GM21390 (cell line): Measurements from ENCODE around the gene EPHB2.
"Not testable (repeated sequence)": the region's sequence is repeated elsewhere in the genome, so short reads cannot be mapped to it uniquely, and the experiment has no call there.

Experiments used
- ATAC-seq: cut with Tn5 transposase; IDR thresholded peaks from one replicate; pipeline ENCODE4 v1.9.1; 2021; ENCODE audit not compliant: unreplicated experiment

The EPHB2 gene

DNA sequence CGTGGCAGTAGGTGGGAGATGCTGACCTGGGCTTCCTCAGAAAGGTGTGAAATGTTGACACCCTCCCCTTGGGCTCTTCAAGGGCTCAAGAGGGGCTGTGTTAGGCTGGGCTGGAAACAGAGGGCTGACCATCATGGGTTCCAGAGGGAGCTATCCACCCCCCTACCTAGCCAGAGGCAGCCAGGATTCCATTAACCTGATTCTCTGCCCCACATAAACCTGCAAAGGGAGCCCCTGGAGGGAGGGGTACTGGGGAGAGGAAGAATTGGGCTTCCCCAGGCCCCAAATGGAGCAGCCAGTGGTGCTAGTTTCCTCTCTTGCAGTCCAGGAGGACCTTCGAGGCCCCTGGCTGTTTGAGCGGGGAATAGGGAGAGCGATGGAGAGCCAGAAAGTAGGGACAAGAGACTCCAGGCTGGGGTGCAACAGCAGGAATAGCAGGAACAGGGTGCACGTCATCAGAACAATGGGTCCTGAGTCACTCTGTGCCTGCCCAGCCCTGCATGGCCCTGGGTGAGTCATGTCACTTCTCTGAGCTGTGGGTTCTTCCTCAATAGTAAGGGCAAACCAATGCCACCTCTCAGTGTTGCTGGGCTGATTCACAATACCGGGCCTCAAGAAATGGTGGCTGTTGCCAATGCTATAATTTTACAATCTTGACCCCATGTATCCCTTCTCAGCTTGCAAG, 121.2 kb downstream of the EPHB2 start:
- ATAC-seq = no peak

DNA sequence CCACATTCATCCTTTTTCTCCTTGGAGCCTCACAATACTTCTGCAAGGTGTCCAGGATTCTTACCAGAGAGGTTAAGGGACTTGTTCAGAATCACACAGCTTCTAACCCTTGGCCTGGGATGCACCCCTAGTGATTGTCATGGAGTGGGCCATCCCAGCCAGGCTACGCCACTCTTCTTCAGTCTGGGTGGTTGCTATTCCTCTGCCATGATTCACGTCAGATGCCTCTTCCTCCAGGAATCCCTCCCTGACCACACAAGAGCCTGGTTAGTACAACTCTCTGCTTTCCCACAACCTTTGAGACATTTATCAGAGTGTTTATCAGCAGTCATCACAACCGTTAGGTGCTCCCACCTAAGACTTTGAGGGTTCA, 121.8 kb downstream of the EPHB2 start:
- no peak for ATAC-seq

GRCh38 chr1:22833699-22834098, 123.1 kb downstream of the EPHB2 start:
- no peak for ATAC-seq

- ATAC-seq = not testable (repeated sequence)
Measured at GRCh38 chr1:22834420-22834819, 123.8 kb downstream of the EPHB2 start.

GRCh38 chr1:22835636-22836319, 125.1 kb downstream of the EPHB2 start:
- no peak for ATAC-seq

DNA sequence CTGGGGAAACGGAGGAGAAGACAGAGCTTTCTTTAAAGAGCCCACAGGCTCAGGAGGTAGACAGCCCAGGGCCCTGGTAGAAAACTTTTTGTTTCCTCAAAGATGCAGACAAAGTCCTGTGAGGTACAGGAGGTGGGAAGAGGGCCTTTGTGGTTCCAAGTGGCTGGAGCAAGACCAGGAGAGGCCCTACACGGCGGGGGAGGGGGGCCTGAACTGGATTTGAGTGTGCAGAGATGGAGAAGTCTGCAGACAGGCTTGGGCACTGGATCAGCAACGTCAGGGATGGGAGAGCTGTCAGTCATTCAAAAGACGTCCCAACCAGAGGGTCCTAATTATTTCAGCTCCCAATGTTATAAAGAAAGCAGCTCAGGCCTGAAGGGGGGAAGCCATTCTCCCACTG, 126.2 kb downstream of the EPHB2 start:
- ATAC-seq = no peak

GRCh38 chr1:22837332-22837731, 126.7 kb downstream of the EPHB2 start:
- ATAC-seq = no peak

DNA sequence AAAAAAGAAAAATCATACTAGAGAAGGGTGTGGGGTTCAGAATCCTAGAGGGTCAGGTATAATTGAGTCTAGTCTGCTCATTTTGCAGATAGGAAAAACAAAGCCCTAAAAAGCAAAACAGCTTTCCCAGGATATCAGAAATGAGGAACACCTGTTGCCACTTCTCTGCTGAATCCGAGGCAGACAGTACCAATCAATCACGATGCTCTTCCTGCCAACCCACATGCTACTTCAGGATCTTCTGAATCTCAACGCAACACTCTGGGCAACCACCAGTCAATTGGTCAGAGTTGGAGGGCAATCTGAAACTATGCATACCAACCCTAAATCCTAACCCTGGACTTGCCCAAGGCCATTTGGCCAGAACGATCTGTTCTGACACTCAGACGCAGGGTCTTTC, 128.3 kb downstream of the EPHB2 start:
- no peak for ATAC-seq

- ATAC-seq = no peak
Measured at GRCh38 chr1:22839806-22840205, 129.2 kb downstream of the EPHB2 start.

DNA sequence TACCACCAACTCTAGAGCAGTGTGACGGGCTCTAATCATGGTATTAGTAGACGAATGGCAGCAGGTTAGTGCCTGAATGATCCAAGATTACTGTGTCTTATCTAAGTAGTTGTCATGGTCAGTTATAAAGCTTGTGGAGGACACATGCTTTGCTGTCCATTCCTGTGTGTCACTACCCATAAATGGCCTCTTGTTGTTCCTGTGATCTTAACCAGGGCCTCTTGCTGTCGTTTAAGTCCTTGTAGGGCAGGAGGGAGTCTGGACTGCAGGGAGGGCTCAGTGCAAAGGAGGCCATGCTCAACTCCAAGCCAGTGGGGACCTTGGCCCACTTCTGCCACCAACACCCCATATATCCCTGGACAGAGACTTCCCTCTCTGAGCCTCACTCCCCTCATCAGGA, 130.5 kb downstream of the EPHB2 start:
- no peak for ATAC-seq

- ATAC-seq = no peak
Measured at GRCh38 chr1:22841860-22842281, 131.2 kb downstream of the EPHB2 start.

GRCh38 chr1:22843441-22844183, 133.0 kb downstream of the EPHB2 start:
- ATAC-seq = not testable (repeated sequence)

DNA sequence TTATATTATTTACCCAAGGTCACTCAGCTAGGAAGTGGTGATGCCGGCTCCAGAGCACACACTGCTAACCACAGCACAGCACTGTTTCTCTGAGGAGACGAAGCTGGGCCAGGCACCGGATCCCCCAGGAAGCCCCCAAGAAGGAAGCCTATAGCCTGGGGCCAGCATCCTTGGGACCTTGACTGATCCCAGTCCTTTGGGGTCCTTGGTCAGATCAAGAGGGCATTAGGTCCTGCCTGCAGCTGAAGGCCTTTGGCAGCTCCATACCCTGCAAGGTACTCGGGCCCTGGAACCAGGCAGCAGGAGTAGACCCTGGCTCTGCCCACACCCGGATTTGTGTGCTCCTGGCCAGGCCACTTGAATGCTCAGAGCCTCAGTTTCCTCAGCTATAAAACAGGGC, 134.0 kb downstream of the EPHB2 start:
- no peak for ATAC-seq

DNA sequence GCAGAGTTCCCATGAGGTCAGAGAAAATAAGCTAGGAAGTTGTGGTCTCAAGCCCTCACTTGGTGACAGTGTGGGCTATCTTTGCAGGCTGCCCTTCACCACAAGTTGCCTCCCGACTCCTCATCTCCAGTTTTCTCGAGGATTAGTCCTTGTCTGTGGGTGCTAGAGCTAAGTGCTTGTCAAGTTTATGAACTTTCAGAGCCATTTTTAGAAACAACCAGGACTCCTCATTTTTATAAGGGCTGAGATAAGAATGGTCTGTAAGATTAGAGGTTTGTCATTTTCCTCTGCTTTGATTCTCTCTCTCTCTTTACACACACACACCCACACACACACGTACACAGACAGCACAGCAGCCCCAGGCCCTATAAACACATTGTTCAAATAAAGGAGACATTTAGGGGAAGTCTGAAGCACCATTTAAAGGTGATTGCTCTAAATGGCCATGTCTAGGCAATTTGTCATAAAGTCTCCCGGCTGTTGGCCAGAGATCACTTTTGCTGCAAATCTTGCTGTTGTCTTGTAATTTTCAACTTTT, 134.8 kb downstream of the EPHB2 start:
- ATAC-seq = no peak

DNA sequence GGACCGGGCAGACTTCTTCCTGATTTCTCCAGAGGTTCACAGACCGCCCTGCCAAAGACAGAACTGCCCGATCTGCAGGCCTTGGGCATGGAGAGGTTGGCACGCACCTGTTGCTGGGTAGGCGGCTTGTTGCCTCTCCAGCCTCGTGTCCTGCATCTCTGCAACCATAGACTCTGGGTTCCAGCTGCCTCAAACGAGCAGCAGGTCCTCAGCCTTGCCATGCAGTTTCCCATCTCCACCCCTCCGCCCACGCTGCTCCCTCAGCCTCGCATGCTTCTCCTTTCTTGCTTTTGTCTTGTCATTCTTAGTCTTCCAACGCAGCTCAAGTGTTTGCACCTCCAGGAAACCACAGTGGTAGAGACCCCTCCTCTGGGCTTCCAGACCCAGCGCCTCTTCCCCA, 135.8 kb downstream of the EPHB2 start:
- no peak for ATAC-seq

DNA sequence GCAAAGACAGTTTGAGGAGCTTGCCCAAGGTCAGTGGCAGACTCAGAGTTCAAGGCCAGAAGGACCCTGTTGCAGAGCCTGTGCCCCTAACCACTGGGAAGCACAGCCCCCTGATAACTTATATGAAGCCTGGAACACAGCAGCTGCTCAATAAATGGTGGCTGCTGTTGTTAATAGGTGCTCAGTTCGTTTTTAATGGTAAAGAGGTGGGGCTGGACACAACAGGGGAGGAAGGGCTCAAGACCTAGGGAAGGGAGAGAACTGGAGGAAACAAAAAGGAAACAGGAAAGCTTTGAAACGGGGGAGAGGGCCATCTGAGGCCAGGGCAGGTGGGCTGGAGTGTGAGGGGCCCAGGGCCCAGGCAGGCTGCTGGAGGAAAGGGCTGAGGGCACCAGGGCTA, 136.6 kb downstream of the EPHB2 start:
- no peak for ATAC-seq

- ATAC-seq = no peak
Measured at GRCh38 chr1:22847709-22848108, 137.1 kb downstream of the EPHB2 start.

- no peak for ATAC-seq
Measured at GRCh38 chr1:22848405-22848804, 137.8 kb downstream of the EPHB2 start.

DNA sequence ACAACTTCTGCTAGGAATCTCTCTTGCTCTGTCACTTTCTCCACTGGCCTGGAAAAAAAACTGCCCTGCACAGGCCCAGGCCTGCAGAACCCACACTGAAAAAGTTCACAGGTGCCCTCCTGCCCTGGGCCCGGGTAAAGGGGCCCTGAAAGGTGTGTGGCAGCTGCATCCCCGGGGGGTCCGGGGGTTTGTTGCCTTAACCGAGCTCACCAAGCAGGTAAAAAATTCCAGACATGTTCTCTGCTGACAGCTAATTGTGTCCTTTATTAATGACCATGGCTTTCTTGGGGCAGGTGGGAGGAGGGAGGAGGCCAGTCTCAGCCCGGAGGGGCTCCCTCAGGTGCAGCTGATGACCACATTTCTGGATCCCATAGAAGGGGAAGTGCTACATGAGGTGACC, 139.1 kb downstream of the EPHB2 start:
- ATAC-seq = no peak

DNA sequence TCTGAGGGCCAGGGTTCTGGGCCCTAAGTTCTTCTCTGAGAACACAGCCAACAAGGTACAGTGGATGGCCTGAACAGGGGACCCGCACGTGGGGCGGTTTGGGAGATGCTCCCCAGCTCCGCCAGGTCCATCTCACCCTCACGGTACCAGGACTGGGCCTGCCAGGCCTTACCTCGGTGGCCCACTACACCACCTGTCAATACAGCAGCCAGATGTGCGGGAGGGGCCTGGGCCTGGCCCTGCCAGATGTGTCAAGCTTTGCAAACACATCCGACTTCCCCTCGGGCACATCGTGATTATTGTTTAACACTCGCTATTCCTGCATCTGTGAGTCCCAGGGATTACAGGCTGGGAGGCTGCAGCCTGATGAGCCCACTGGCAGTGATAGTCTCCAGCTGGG, 139.6 kb downstream of the EPHB2 start:
- ATAC-seq = no peak

DNA sequence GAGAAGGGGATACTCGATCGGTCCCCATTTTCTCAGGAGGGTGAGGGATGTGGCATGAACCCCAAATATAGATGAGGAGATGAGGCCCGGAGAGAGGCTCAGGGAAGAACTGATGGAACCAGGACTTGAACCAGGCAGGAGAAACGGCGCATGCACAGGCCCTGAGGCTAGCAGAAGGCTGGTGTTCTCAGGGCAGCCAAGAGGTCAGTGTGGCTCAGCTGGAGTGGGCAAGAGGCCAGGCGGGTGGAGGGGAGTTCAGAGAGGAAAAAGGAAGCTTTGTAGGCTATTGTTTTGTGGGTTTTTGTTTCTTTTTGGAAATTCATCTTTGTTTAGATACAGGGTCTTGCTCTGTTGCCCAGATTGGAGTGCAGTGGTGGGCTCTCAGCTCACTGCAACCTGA, 140.0 kb downstream of the EPHB2 start:
- no peak for ATAC-seq

DNA sequence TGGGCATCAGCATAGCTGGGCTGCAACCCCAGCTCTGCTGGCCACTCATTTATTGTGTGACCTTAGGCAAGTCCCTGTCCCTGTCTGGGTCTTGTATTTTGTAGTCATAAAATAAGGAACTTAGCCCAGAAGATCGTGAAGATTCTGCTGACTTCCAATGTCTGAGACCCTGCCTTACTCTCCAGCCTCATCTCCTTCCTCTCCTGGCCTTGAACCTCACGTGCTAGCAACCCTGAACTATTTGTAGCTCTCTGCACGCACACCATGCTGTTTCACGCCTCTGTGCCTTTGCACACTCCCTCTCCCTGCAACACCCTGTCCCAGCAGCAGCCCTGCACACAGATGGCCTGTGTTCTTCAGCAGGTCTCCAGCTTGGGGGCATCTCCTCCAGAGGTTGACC, 140.9 kb downstream of the EPHB2 start:
- ATAC-seq = no peak
